ENCODE results near the gene ZFP92.

DNA sequence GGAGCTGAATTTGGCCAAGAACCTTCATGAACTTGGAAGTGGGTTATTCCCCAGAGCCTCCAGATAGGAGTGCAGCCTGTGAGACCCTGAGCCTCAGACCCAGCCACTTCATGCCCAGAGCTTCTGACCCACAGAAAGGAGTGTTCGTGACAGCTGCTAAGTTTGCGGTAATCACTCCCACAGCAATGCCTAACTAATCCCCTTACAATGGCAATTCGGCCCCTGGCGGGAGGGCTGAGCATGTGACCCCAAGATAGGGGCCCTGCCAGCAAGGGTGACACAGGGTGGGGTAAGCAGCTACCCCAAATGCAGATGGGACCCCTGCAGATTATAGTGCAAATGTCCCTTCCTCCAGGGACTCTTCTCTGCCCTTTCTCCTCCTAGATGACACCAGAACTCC lies 32.7 kb upstream of the ZFP92 start:
- TF ChIP-seq, protein P1, sequence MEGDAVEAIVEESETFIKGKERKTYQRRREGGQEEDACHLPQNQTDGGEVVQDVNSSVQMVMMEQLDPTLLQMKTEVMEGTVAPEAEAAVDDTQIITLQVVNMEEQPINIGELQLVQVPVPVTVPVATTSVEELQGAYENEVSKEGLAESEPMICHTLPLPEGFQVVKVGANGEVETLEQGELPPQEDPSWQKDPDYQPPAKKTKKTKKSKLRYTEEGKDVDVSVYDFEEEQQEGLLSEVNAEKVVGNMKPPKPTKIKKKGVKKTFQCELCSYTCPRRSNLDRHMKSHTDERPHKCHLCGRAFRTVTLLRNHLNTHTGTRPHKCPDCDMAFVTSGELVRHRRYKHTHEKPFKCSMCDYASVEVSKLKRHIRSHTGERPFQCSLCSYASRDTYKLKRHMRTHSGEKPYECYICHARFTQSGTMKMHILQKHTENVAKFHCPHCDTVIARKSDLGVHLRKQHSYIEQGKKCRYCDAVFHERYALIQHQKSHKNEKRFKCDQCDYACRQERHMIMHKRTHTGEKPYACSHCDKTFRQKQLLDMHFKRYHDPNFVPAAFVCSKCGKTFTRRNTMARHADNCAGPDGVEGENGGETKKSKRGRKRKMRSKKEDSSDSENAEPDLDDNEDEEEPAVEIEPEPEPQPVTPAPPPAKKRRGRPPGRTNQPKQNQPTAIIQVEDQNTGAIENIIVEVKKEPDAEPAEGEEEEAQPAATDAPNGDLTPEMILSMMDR (conservative IDR thresholded peaks at IDR 0.05), result no peak
- TF ChIP-seq EZH2 (IDR thresholded peaks at IDR 0.05; ENCODE audit: low read depth), result no peak
